ENCODE measurements around the gene IFIH1.

The IFIH1 gene

DNA sequence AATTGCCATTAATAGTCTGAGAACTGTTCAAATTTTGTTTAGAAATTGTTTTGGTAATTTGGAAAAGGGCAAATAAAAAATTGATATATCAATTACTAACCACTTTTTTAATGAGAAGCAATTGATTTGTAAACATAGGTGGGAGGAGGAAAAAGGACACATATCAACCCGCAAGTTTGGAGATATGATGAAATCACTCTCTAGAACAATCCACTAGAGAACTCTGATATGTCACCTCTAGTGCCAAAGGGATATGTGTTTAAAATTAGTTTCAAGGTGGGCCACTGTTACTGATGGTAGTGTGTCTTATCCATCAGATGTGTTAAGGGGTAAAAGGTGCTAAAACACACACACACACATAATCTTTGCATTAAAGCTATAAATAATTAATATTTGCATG is 16.6 kb downstream of the IFIH1 start:
- no peak for ATAC-seq
- TF ChIP-seq TOX (CRISPR knock-in tag; IDR thresholded peaks at IDR 0.05; ENCODE audit: borderline replicate concordance): no peak
- TF ChIP-seq GLIS3 (CRISPR knock-in tag; IDR thresholded peaks at IDR 0.05): no peak
- no peak for TF ChIP-seq ZNF70 (CRISPR knock-in tag; IDR thresholded peaks at IDR 0.05)
- TF ChIP-seq, protein P1, sequence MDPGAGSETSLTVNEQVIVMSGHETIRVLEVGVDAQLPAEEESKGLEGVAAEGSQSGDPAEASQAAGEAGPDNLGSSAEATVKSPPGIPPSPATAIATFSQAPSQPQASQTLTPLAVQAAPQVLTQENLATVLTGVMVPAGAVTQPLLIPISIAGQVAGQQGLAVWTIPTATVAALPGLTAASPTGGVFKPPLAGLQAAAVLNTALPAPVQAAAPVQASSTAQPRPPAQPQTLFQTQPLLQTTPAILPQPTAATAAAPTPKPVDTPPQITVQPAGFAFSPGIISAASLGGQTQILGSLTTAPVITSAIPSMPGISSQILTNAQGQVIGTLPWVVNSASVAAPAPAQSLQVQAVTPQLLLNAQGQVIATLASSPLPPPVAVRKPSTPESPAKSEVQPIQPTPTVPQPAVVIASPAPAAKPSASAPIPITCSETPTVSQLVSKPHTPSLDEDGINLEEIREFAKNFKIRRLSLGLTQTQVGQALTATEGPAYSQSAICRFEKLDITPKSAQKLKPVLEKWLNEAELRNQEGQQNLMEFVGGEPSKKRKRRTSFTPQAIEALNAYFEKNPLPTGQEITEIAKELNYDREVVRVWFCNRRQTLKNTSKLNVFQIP (CRISPR knock-in tag; IDR thresholded peaks at IDR 0.05; ENCODE audit: borderline replicate concordance, low read depth): no peak
- TF ChIP-seq TCF4 (CRISPR knock-in tag; IDR thresholded peaks at IDR 0.05; ENCODE audit: borderline replicate concordance): no peak
- no peak for TF ChIP-seq ZNF8 (CRISPR knock-in tag; IDR thresholded peaks at IDR 0.05)
- TF ChIP-seq, protein P2, sequence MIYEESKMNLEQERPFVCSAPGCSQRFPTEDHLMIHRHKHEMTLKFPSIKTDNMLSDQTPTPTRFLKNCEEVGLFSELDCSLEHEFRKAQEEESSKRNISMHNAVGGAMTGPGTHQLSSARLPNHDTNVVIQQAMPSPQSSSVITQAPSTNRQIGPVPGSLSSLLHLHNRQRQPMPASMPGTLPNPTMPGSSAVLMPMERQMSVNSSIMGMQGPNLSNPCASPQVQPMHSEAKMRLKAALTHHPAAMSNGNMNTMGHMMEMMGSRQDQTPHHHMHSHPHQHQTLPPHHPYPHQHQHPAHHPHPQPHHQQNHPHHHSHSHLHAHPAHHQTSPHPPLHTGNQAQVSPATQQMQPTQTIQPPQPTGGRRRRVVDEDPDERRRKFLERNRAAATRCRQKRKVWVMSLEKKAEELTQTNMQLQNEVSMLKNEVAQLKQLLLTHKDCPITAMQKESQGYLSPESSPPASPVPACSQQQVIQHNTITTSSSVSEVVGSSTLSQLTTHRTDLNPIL (CRISPR knock-in tag; IDR thresholded peaks at IDR 0.05; ENCODE audit: low read depth): no peak
- TF ChIP-seq, protein P3, sequence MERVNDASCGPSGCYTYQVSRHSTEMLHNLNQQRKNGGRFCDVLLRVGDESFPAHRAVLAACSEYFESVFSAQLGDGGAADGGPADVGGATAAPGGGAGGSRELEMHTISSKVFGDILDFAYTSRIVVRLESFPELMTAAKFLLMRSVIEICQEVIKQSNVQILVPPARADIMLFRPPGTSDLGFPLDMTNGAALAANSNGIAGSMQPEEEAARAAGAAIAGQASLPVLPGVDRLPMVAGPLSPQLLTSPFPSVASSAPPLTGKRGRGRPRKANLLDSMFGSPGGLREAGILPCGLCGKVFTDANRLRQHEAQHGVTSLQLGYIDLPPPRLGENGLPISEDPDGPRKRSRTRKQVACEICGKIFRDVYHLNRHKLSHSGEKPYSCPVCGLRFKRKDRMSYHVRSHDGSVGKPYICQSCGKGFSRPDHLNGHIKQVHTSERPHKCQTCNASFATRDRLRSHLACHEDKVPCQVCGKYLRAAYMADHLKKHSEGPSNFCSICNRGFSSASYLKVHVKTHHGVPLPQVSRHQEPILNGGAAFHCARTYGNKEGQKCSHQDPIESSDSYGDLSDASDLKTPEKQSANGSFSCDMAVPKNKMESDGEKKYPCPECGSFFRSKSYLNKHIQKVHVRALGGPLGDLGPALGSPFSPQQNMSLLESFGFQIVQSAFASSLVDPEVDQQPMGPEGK (CRISPR knock-in tag; IDR thresholded peaks at IDR 0.05; ENCODE audit: borderline replicate concordance): no peak
- TF ChIP-seq ARNTL (CRISPR knock-in tag; IDR thresholded peaks at IDR 0.05; ENCODE audit: borderline replicate concordance, low read depth): no peak
- TF ChIP-seq, protein P4, sequence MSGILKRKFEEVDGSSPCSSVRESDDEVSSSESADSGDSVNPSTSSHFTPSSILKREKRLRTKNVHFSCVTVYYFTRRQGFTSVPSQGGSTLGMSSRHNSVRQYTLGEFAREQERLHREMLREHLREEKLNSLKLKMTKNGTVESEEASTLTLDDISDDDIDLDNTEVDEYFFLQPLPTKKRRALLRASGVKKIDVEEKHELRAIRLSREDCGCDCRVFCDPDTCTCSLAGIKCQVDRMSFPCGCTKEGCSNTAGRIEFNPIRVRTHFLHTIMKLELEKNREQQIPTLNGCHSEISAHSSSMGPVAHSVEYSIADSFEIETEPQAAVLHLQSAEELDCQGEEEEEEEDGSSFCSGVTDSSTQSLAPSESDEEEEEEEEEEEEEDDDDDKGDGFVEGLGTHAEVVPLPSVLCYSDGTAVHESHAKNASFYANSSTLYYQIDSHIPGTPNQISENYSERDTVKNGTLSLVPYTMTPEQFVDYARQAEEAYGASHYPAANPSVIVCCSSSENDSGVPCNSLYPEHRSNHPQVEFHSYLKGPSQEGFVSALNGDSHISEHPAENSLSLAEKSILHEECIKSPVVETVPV (CRISPR knock-in tag; IDR thresholded peaks at IDR 0.05): no peak
- no peak for TF ChIP-seq ESRRG (CRISPR knock-in tag; IDR thresholded peaks at IDR 0.05)
- TF ChIP-seq SNAI2 (CRISPR knock-in tag; IDR thresholded peaks at IDR 0.05): no peak
- no peak for TF ChIP-seq ISL1 (CRISPR knock-in tag; IDR thresholded peaks at IDR 0.05)
- no peak for TF ChIP-seq CSDC2 (CRISPR knock-in tag; IDR thresholded peaks at IDR 0.05)
- no peak for TF ChIP-seq ZNF565 (CRISPR knock-in tag; conservative IDR thresholded peaks at IDR 0.05; ENCODE audit: low read depth)

DNA sequence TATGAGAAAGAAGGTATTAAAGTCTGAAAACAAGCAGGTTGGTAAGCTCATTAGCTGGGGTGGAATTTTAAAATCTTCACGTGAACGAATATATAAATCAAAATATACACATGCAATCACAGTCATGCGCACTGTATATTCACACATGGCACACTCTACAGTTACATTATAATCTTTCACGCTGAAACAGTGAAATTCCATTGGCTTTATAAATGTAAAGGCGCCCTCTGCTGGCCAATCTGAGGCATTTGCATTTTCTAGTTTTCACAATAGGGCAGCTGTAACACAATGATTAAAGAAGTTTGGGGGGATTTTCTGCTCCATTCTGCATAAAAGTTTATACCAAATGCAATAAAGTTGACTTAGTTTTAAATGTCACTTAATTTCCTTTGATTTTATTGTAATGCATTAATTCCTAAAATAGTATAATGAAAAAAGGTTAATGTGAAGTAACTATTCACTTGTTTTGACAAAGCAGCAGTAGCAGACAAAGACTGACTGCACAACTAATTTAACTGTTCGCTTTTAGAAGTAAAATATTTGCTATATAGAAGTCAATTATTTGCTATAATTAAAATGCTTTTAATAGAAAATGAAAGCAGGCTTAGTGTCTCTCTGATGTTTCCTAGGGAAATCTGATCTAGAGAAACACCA is 17.2 kb downstream of the IFIH1 start:
- TF ChIP-seq PPARA (CRISPR knock-in tag; IDR thresholded peaks at IDR 0.05; ENCODE audit: borderline replicate concordance) (no peak), SNAI2 (CRISPR knock-in tag; IDR thresholded peaks at IDR 0.05) (no peak), ZC3H10 (CRISPR knock-in tag; IDR thresholded peaks at IDR 0.05) (no peak), BACH2 (CRISPR knock-in tag; IDR thresholded peaks at IDR 0.05; ENCODE audit: borderline replicate concordance) (no peak), CSDC2 (CRISPR knock-in tag; IDR thresholded peaks at IDR 0.05) (no peak), ISL1 (CRISPR knock-in tag; IDR thresholded peaks at IDR 0.05) (no peak), ESRRG (CRISPR knock-in tag; IDR thresholded peaks at IDR 0.05) (no peak), ZNF70 (CRISPR knock-in tag; IDR thresholded peaks at IDR 0.05) (no peak)
- TF ChIP-seq, protein P1 (CRISPR knock-in tag; IDR thresholded peaks at IDR 0.05; ENCODE audit: borderline replicate concordance, low read depth): no peak
- TF ChIP-seq, protein P4 (CRISPR knock-in tag; IDR thresholded peaks at IDR 0.05): no peak
- ATAC-seq: peak; percentile 91

DNA sequence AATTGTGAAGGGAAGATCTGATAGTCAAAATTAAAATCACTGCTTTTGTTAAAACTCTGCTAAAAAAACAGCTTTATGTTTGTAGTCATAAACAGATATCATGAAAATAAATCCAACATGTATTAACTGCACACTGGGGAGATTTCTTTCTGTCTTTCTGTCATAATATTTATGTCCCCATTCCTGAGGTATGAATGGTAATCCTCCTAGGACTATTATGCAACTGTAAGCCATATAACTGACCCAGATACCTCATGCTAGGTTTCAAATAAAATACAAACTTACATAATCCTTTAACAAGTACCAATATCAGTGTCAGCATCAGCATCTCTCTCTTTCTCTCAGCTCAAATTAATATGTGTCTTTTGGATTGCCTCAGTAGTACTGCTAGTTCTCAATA is 18.2 kb downstream of the IFIH1 start:
- TF ChIP-seq, protein P5, sequence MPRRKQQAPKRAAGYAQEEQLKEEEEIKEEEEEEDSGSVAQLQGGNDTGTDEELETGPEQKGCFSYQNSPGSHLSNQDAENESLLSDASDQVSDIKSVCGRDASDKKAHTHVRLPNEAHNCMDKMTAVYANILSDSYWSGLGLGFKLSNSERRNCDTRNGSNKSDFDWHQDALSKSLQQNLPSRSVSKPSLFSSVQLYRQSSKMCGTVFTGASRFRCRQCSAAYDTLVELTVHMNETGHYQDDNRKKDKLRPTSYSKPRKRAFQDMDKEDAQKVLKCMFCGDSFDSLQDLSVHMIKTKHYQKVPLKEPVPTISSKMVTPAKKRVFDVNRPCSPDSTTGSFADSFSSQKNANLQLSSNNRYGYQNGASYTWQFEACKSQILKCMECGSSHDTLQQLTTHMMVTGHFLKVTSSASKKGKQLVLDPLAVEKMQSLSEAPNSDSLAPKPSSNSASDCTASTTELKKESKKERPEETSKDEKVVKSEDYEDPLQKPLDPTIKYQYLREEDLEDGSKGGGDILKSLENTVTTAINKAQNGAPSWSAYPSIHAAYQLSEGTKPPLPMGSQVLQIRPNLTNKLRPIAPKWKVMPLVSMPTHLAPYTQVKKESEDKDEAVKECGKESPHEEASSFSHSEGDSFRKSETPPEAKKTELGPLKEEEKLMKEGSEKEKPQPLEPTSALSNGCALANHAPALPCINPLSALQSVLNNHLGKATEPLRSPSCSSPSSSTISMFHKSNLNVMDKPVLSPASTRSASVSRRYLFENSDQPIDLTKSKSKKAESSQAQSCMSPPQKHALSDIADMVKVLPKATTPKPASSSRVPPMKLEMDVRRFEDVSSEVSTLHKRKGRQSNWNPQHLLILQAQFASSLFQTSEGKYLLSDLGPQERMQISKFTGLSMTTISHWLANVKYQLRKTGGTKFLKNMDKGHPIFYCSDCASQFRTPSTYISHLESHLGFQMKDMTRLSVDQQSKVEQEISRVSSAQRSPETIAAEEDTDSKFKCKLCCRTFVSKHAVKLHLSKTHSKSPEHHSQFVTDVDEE (CRISPR knock-in tag; IDR thresholded peaks at IDR 0.05): no peak
- no peak for TF ChIP-seq ARNTL (CRISPR knock-in tag; IDR thresholded peaks at IDR 0.05; ENCODE audit: borderline replicate concordance, low read depth)
- no peak for TF ChIP-seq PPARA (CRISPR knock-in tag; IDR thresholded peaks at IDR 0.05; ENCODE audit: borderline replicate concordance)
- no peak for TF ChIP-seq RARB (CRISPR knock-in tag; IDR thresholded peaks at IDR 0.05)
- TF ChIP-seq GLIS3 (CRISPR knock-in tag; IDR thresholded peaks at IDR 0.05): no peak
- no peak for TF ChIP-seq ZFP3 (CRISPR knock-in tag; IDR thresholded peaks at IDR 0.05)
- ATAC-seq: no peak
